ENCODE measurements around the gene CD248.

The CD248 gene

GRCh38 chr11:66335531-66336233, 18.8 kb upstream of the CD248 start:
- no peak for DNase-seq (ENCODE audit: low read depth)
- H3K4me3 ChIP-seq (ENCODE audit: low read depth, low read length) = no peak overlapping the region
- no peak for TF ChIP-seq CTCF (IDR thresholded peaks at IDR 0.05; ENCODE audit: low read depth, low read length, missing control alignments)

- no peak overlapping the region for H3K4me3 ChIP-seq (ENCODE audit: low read depth, low read length)
- DNase-seq (ENCODE audit: low read depth) = no peak
- TF ChIP-seq CTCF (IDR thresholded peaks at IDR 0.05; ENCODE audit: low read depth, low read length, missing control alignments) = no peak
These were observed 18.0 kb upstream of the CD248 start for GRCh38 chr11:66334605-66335442.

GRCh38 chr11:66333896-66334604, 17.2 kb upstream of the CD248 start:
- TF ChIP-seq CTCF (IDR thresholded peaks at IDR 0.05; ENCODE audit: low read depth, low read length, missing control alignments) = no peak
- no peak overlapping the region for H3K4me3 ChIP-seq (ENCODE audit: low read depth, low read length)
- no peak for DNase-seq (ENCODE audit: low read depth)

- TF ChIP-seq CTCF (IDR thresholded peaks at IDR 0.05; ENCODE audit: low read depth, low read length, missing control alignments) = no peak
- no peak for DNase-seq (ENCODE audit: low read depth)
- H3K4me3 ChIP-seq (ENCODE audit: low read depth, low read length) = no peak overlapping the region
These were observed 16.5 kb upstream of the CD248 start for GRCh38 chr11:66333220-66333877.

- DNase-seq (ENCODE audit: low read depth) = no peak
These were observed 15.8 kb upstream of the CD248 start for GRCh38 chr11:66332371-66333219.

More at GRCh38 chr11:66332371-66333219, 15.8 kb upstream of the CD248 start:
- no peak for TF ChIP-seq CTCF (IDR thresholded peaks at IDR 0.05; ENCODE audit: low read depth, low read length, missing control alignments)
- H3K4me3 ChIP-seq (ENCODE audit: low read depth, low read length) = no peak overlapping the region
